WI38 (cell line): Measurements from ENCODE around the gene ZNF816.
"Not testable (repeated sequence)": the region's sequence is repeated elsewhere in the genome, so short reads cannot be mapped to it uniquely, and the experiment has no call there.

ENCODE experiments used
- H3K4me3 ChIP-seq: 2 replicates; pipeline ENCODE4 v1.5.1; 2011; ENCODE audit warnings: low read depth, mild to moderate bottlenecking, control low read depth, low read length
- CTCF ChIP-seq: IDR thresholded peaks from 2 replicates; pipeline ENCODE4 v1.5.1; 2012; ENCODE audit warnings: low read depth, mild to moderate bottlenecking, control low read depth, low read length

Gene ZNF816

GRCh38 chr19:52990759-52991418 lies 28.2 kb upstream of the ZNF816 start:
- H3K4me3 ChIP-seq = no peak overlapping the region

GRCh38 chr19:52988506-52988905 lies 25.8 kb upstream of the ZNF816 start:
- TF ChIP-seq CTCF = no peak
- H3K4me3 ChIP-seq = no peak overlapping the region

More at GRCh38 chr19:52990759-52991418, 28.2 kb upstream of the ZNF816 start:
- no peak for TF ChIP-seq CTCF

GRCh38 chr19:52987221-52987620 lies 24.5 kb upstream of the ZNF816 start:
- no peak overlapping the region for H3K4me3 ChIP-seq
- no peak for TF ChIP-seq CTCF

- not testable (repeated sequence) for H3K4me3 ChIP-seq
Observed at GRCh38 chr19:52983167-52983566, 20.5 kb upstream of the ZNF816 start.

GRCh38 chr19:52981329-52981728 lies 18.6 kb upstream of the ZNF816 start:
- no peak for TF ChIP-seq CTCF
- H3K4me3 ChIP-seq = no peak overlapping the region

- TF ChIP-seq CTCF = no peak
- H3K4me3 ChIP-seq = no peak overlapping the region
Observed at GRCh38 chr19:52967772-52968171, 5.1 kb upstream of the ZNF816 start.

- H3K4me3 ChIP-seq = peak overlapping the region; percentile 84
- no peak for TF ChIP-seq CTCF
Observed at GRCh38 chr19:52963247-52963618, 552 bp upstream of the ZNF816 start.

GRCh38 chr19:52961981-52962380 lies 700 bp downstream of the ZNF816 start:
- H3K4me3 ChIP-seq = peak overlapping the region; percentile 84
- no peak for TF ChIP-seq CTCF
